Activated CD8-positive, alpha-beta memory T cell treated with anti-CD3 and anti-CD28 coated beads, Interleukin-2, amount 50 U/mL, for 48 hours (primary cell): ENCODE results near the gene WASHC2A.
"Not testable (repeated sequence)": the region's sequence is repeated elsewhere in the genome, so short reads cannot be mapped to it uniquely, and the experiment has no call there.

ENCODE experiments used
- DNase-seq: peaks from one replicate; pipeline ENCODE4 v3.0.0-alpha.2; 2020

WASHC2A gene

GRCh38 chr10:50075139-50075538 is 7.4 kb downstream of the WASHC2A start:
- not testable (repeated sequence) for DNase-seq

- DNase-seq: not testable (repeated sequence)
Measured at GRCh38 chr10:50075544-50075943, 7.8 kb downstream of the WASHC2A start.

- DNase-seq: not testable (repeated sequence)
Measured at GRCh38 chr10:50091304-50091703, 23.6 kb downstream of the WASHC2A start.

GRCh38 chr10:50092928-50093327 is 25.2 kb downstream of the WASHC2A start:
- DNase-seq: not testable (repeated sequence)

GRCh38 chr10:50094630-50095029 is 26.9 kb downstream of the WASHC2A start:
- DNase-seq: not testable (repeated sequence)

GRCh38 chr10:50095402-50095801 is 27.6 kb downstream of the WASHC2A start:
- DNase-seq: not testable (repeated sequence)

GRCh38 chr10:50096722-50097121 is 29.0 kb downstream of the WASHC2A start:
- DNase-seq: not testable (repeated sequence)

GRCh38 chr10:50098645-50099044 is 30.9 kb downstream of the WASHC2A start:
- DNase-seq: not testable (repeated sequence)

GRCh38 chr10:50101139-50101582 is 33.4 kb downstream of the WASHC2A start:
- not testable (repeated sequence) for DNase-seq

- not testable (repeated sequence) for DNase-seq
Measured at GRCh38 chr10:50101747-50102146, 34.0 kb downstream of the WASHC2A start.

GRCh38 chr10:50102267-50102666 is 34.5 kb downstream of the WASHC2A start:
- DNase-seq: not testable (repeated sequence)

GRCh38 chr10:50108999-50109698 is 41.4 kb downstream of the WASHC2A start:
- not testable (repeated sequence) for DNase-seq

GRCh38 chr10:50112419-50113112 is 44.8 kb downstream of the WASHC2A start:
- DNase-seq: not testable (repeated sequence)

GRCh38 chr10:50126765-50127164 is 59.0 kb downstream of the WASHC2A start:
- DNase-seq: not testable (repeated sequence)

- not testable (repeated sequence) for DNase-seq
Measured at GRCh38 chr10:50127770-50128292, 60.1 kb downstream of the WASHC2A start.

- DNase-seq: not testable (repeated sequence)
Measured at GRCh38 chr10:50131245-50131965, 63.7 kb downstream of the WASHC2A start.

GRCh38 chr10:50132322-50132721 is 64.6 kb downstream of the WASHC2A start:
- not testable (repeated sequence) for DNase-seq

- not testable (repeated sequence) for DNase-seq
Measured at GRCh38 chr10:50132841-50133240, 65.1 kb downstream of the WASHC2A start.

GRCh38 chr10:50143512-50144174 is 75.9 kb downstream of the WASHC2A start:
- not testable (repeated sequence) for DNase-seq

- not testable (repeated sequence) for DNase-seq
Measured at GRCh38 chr10:50145575-50145974, 77.8 kb downstream of the WASHC2A start.

- DNase-seq: no peak
Measured at GRCh38 chr10:50152792-50153272, 85.1 kb downstream of the WASHC2A start.

GRCh38 chr10:50157868-50158267 is 90.1 kb downstream of the WASHC2A start:
- not testable (repeated sequence) for DNase-seq
